ENCODE data around the gene CTRL. TPM values are rescaled to one million over a fixed set of nuclear protein-coding genes. Genes with fewer than 3 reads are reported as not detected.

The CTRL gene
- total RNA-seq, 2 donors from 2014 or later = 0.64 to 2.2 TPM

GRCh38 chr16:67888331-67888730 lies 43.3 kb downstream of the CTRL start:
- H3K4me3 ChIP-seq = no peak overlapping the region
- H3K27ac ChIP-seq = no peak overlapping the region
- no peaks in the 10 kb centered on the region for H3K9me3 ChIP-seq
- no peak overlapping the region for H3K9ac ChIP-seq (ENCODE audit: low read depth in 2 of 2, low read length in 2 of 2)
- peaks cover 6% of the 10 kb centered on the region for H3K36me3 ChIP-seq
- intact Hi-C loops (cut with DNase I) = no loop called here
- DNase-seq = no peak
- no peaks in the 10 kb centered on the region for H3K27me3 ChIP-seq
- H3K4me1 ChIP-seq = peaks cover 4% of the 10 kb centered on the region
- TF ChIP-seq CTCF (IDR thresholded peaks at IDR 0.05) = no peak

GRCh38 chr16:67886387-67886786 lies 45.3 kb downstream of the CTRL start:
- Histone ChIP-seq H3K36me3 (peaks cover 12% of the 10 kb centered on the region), H3K27me3 (no peaks in the 10 kb centered on the region), H3K9ac (ENCODE audit: low read depth in 2 of 2, low read length in 2 of 2) (no peak overlapping the region), H3K4me3 (no peak overlapping the region), H3K4me1 (no peaks in the 10 kb centered on the region), H3K9me3 (no peaks in the 10 kb centered on the region), H3K27ac (no peak overlapping the region)
- no peak for TF ChIP-seq CTCF (IDR thresholded peaks at IDR 0.05)
- intact Hi-C loops (cut with DNase I) = no loop called here
- no peak for DNase-seq

- peaks cover 14% of the 10 kb centered on the region for H3K36me3 ChIP-seq
- no peak overlapping the region for H3K4me3 ChIP-seq
- no peak overlapping the region for H3K9ac ChIP-seq (ENCODE audit: low read depth in 2 of 2, low read length in 2 of 2)
- H3K27ac ChIP-seq = no peak overlapping the region
- H3K4me1 ChIP-seq = no peaks in the 10 kb centered on the region
- H3K27me3 ChIP-seq = no peaks in the 10 kb centered on the region
- intact Hi-C loops (cut with DNase I) = no loop called here
- H3K9me3 ChIP-seq = no peaks in the 10 kb centered on the region
- no peak for DNase-seq
- no peak for TF ChIP-seq CTCF (IDR thresholded peaks at IDR 0.05)
Measured at GRCh38 chr16:67885976-67886375, 45.7 kb downstream of the CTRL start.

- intact Hi-C loops (cut with DNase I) = no loop called here
- no peaks in the 10 kb centered on the region for H3K27me3 ChIP-seq
- H3K27ac ChIP-seq = no peak overlapping the region
- H3K36me3 ChIP-seq = peaks cover 16% of the 10 kb centered on the region
- H3K4me3 ChIP-seq = no peak overlapping the region
- no peak for DNase-seq
- no peaks in the 10 kb centered on the region for H3K9me3 ChIP-seq
- no peaks in the 10 kb centered on the region for H3K4me1 ChIP-seq
- no peak for TF ChIP-seq CTCF (IDR thresholded peaks at IDR 0.05)
- H3K9ac ChIP-seq (ENCODE audit: low read depth in 2 of 2, low read length in 2 of 2) = no peak overlapping the region
Measured at GRCh38 chr16:67885545-67885944, 46.1 kb downstream of the CTRL start.

GRCh38 chr16:67884684-67885083 lies 47.0 kb downstream of the CTRL start, which contains the start of gene NRN1L:
Gene NRN1L (plus strand): TSS chr16:67884885. CDS start chr16:67884904, 19 bp downstream.
- H3K9ac ChIP-seq (ENCODE audit: low read depth in 2 of 2, low read length in 2 of 2) = no peak within 1 kb of the TSS
- no peak within 1 kb of the TSS for H3K4me3 ChIP-seq
- DNase-seq = peak; percentile 77
- H3K36me3 ChIP-seq = peaks cover 18% of the 10 kb centered on the region
- no peaks in the 10 kb centered on the region for H3K9me3 ChIP-seq
- H3K27me3 ChIP-seq = no peaks in the 10 kb centered on the region
- no peak within 1 kb of the TSS for H3K27ac ChIP-seq
- intact Hi-C loops (cut with DNase I) = no loop called here
- H3K4me1 ChIP-seq = no peaks in the 10 kb centered on the region
- TF ChIP-seq CTCF (IDR thresholded peaks at IDR 0.05) = no peak

Measured in colonic mucosa (tissue), 4 donors.